GM19438 (cell line): Measurements from ENCODE around the gene ZIC5.
"Not testable (repeated sequence)": the region's sequence is repeated elsewhere in the genome, so short reads cannot be mapped to it uniquely, and the experiment has no call there.

ENCODE experiments used
- ATAC-seq: cut with Tn5 transposase; IDR thresholded peaks from one replicate; pipeline ENCODE4 v1.9.1; 2021; ENCODE audit warnings: low read depth; ENCODE audit not compliant: unreplicated experiment

ZIC5 gene

GRCh38 chr13:99965329-99966000 lies 6.1 kb downstream of the ZIC5 start:
- ATAC-seq = no peak

GRCh38 chr13:99963816-99964339 lies 7.7 kb downstream of the ZIC5 start:
- no peak for ATAC-seq

GRCh38 chr13:99962242-99962641 lies 9.3 kb downstream of the ZIC5 start:
- no peak for ATAC-seq

GRCh38 chr13:99961636-99962035 lies 9.9 kb downstream of the ZIC5 start:
- no peak for ATAC-seq

GRCh38 chr13:99960663-99961311 lies 10.8 kb downstream of the ZIC5 start:
- ATAC-seq = no peak

GRCh38 chr13:99959540-99960230 lies 11.9 kb downstream of the ZIC5 start:
- no peak for ATAC-seq

GRCh38 chr13:99959127-99959539 lies 12.4 kb downstream of the ZIC5 start:
- ATAC-seq = no peak

GRCh38 chr13:99958406-99959126 lies 13.0 kb downstream of the ZIC5 start:
- no peak for ATAC-seq

GRCh38 chr13:99956473-99957349 lies 14.9 kb downstream of the ZIC5 start:
- no peak for ATAC-seq

- ATAC-seq = no peak
These were observed 15.7 kb downstream of the ZIC5 start for GRCh38 chr13:99955747-99956472.

- no peak for ATAC-seq
These were observed 16.3 kb downstream of the ZIC5 start for GRCh38 chr13:99955107-99955746.

GRCh38 chr13:99953138-99953755 lies 18.3 kb downstream of the ZIC5 start:
- no peak for ATAC-seq

GRCh38 chr13:99951666-99952065 lies 19.9 kb downstream of the ZIC5 start:
- not testable (repeated sequence) for ATAC-seq

GRCh38 chr13:99949679-99950413 lies 21.7 kb downstream of the ZIC5 start:
- no peak for ATAC-seq

GRCh38 chr13:99948907-99949678 lies 22.5 kb downstream of the ZIC5 start:
- ATAC-seq = no peak

GRCh38 chr13:99948411-99948810 lies 23.2 kb downstream of the ZIC5 start:
- ATAC-seq = no peak

- ATAC-seq = no peak
These were observed 23.9 kb downstream of the ZIC5 start for GRCh38 chr13:99947666-99948065.
